ENCODE data around the gene GNG8.

DNA sequence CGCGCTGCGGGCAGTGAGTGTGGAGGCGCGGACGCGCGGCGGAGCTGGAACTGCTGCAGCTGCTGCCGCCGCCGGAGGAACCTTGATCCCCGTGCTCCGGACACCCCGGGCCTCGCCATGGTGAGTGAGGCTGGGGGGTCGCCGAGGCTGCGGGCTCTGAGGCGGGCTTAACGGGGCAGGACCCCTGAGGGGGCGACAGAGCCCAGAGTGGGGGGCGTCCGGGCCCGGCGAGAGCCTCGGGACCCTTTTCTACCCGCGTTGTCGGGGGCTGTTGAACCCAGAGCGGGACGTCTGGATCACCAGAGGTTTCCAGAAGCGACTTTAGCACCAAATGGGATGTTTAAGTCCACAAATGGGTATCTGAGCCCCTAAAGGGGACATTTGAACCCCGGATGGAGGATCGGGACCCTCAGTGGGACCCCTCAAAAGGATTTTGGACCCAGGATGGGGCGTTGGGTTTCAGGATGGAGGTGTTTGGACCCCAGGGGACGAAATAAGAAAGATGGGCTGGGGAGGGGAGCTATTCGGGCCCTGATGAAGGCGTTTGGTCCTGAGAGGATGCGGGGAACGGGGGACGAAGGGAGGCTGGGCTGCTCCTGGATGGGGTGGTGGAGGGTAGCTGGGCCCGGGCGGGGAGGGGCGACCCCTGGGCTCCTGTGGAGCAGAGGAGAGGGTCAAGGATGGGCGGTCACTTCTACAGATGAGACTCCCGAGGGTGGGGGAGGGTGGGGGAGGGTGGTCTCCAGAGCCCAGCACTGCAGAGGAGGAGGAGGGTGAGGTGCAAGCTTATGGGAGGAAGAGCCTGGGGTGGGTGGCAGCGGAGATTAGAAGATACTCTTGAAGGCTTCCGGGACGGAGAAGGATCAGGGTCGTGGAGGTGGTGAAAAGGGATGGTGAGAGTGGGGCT, 34.4 kb downstream of the GNG8 start, which contains the start of gene CALM3:
- TF ChIP-seq CTCF (conservative IDR thresholded peaks at IDR 0.05; ENCODE audit: low read length) (no peak), EZH2phosphoT487 (IDR thresholded peaks at IDR 0.05; ENCODE audit: borderline replicate concordance, low read depth, low read length) (no peak)

Data from OCI-LY7 (cell line).